K562 (cell line): ENCODE data around the gene CTXND1. TPM values are rescaled to one million over a fixed set of nuclear protein-coding genes. Genes with fewer than 3 reads are reported as not detected.

ENCODE experiments used
- BDP1 ChIP-seq: IDR thresholded peaks from 3 replicates; pipeline ENCODE4 v1.6.1; 2011; ENCODE audit not compliant: insufficient read length, insufficient read depth
- CEBPB ChIP-seq: fragments of 450-650 bp; IDR thresholded peaks from 2 replicates; pipeline ENCODE4 v1.6.1; 2016; ENCODE audit warnings: missing genetic modification characterization, missing compliant biosample characterization
- CREB1 ChIP-seq, 2 experiments: sonication (generic) in 1 of 2; formaldehyde crosslinking in 1 of 2; IDR thresholded peaks; 2 replicates each; pipeline versions ENCODE4 v1.6.1 to v1.8.0; 2012 to 2022; ENCODE audit warnings: inconsistent platforms in 1 of 2, mild to moderate bottlenecking in 1 of 2, missing genetic modification reagents in 1 of 2, moderate library complexity in 1 of 2
- DNMT1 ChIP-seq: fragments of 450-650 bp; IDR thresholded peaks from 2 replicates; pipeline ENCODE4 v1.6.1; 2016; ENCODE audit warnings: antibody characterized with exemption, mild to moderate bottlenecking
- TCFL5 ChIP-seq: fragments of 250-450 bp; sonication (Bioruptor Pico); conservative IDR thresholded peaks from 2 replicates; pipeline ENCODE4 v1.6.1; 2021; ENCODE audit warnings: mild to moderate bottlenecking, moderate library complexity, matching md5 sums
- YBX1 ChIP-seq: fragments of 450-650 bp; IDR thresholded peaks from 2 replicates; pipeline ENCODE4 v1.7.1; 2016; ENCODE audit warnings: mild to moderate bottlenecking
- ZFP36 ChIP-seq: fragments of 150-350 bp; IDR thresholded peaks from 2 replicates; pipeline ENCODE4 v1.6.1; 2018; ENCODE audit warnings: low read length, low read depth; ENCODE audit not compliant: partially characterized antibody
- ZNF354B ChIP-seq: fragments of 250-450 bp; sonication (Bioruptor Pico); IDR thresholded peaks from 2 replicates; pipeline ENCODE4 v1.4.0; 2020
- ZNF717 ChIP-seq: fragments of 250-450 bp; sonication (Bioruptor Pico); IDR thresholded peaks from 2 replicates; pipeline ENCODE4 v1.5.0; 2021
- ZNF766 ChIP-seq: fragments of 200-800 bp; sonication (Bioruptor generic); conservative IDR thresholded peaks from 2 replicates; pipeline ENCODE4 v1.6.1; 2016; ENCODE audit warnings: missing genetic modification characterization, missing compliant biosample characterization
- polyA plus RNA-seq, 8 experiments: library from polyadenylated mRNA; depleted of rRNA in 4 of 8; stranded (reverse) in 5 of 8; unstranded in 3 of 8; fragments of >200 nt; fragmentation: Nextera tagmentation in 2 of 8; fragmentation: Illumina TruSeq in 1 of 8; extraction: Ambion mirVana in 2 of 8; extraction: Trizol in 1 of 8; gene quantifications; 2 replicates each; pipeline versions ENCODE4 v1.2.1 to v1.2.3, GENCODE V29; 2011 to 2014; ENCODE audit warnings: inconsistent platforms in 1 of 8, missing spikeins in 1 of 8
- total RNA-seq, 7 experiments: library from RNA; depleted of rRNA in 6 of 7; stranded (reverse); fragments of >200 nt in 6 of 7; fragmentation: Illumina TruSeq in 2 of 7; extraction: Trizol in 2 of 7; gene quantifications; 2 replicates each; pipeline versions ENCODE4 v1.2.1 to v1.2.3, GENCODE V29; 2011 to 2021; ENCODE audit warnings: low replicate concordance in 1 of 7
- TF ChIP-seq, protein P1 (sequence below), 2 experiments: IDR thresholded peaks in 1 of 2; conservative IDR thresholded peaks in 1 of 2; 2 replicates each; pipeline ENCODE4 v1.6.1; 2016; ENCODE audit warnings: low read depth in 2 of 2, mild to moderate bottlenecking in 1 of 2, missing compliant biosample characterization in 1 of 2, missing genetic modification characterization in 1 of 2, moderate library complexity in 1 of 2
- TF ChIP-seq, protein P2 (sequence below), 3 experiments: IDR thresholded peaks in 2 of 3; conservative IDR thresholded peaks in 1 of 3; 2 replicates each; pipeline ENCODE4 v1.5.1; 2011 to 2012; ENCODE audit warnings: low read length in 3 of 3, mild to moderate bottlenecking in 3 of 3, control low read depth in 2 of 3, improper control_type of control experiment in 1 of 3, inconsistent platforms in 1 of 3, low read depth in 1 of 3, mixed read lengths in 1 of 3, moderate library complexity in 1 of 3; ENCODE audit not compliant: insufficient read depth in 2 of 3
- TF ChIP-seq, protein P3 (sequence below): sonication (generic); formaldehyde crosslinking; IDR thresholded peaks from 2 replicates; pipeline ENCODE4 v1.8.0; 2022; ENCODE audit warnings: missing genetic modification reagents, mild to moderate bottlenecking, moderate library complexity, borderline replicate concordance
- TF ChIP-seq, protein P4 (sequence below): sonication (generic); formaldehyde crosslinking; IDR thresholded peaks from 2 replicates; pipeline ENCODE4 v1.8.1; 2023; ENCODE audit warnings: mild to moderate bottlenecking, missing genetic modification reagents
- TF ChIP-seq, protein P5 (sequence below): fragments of 250-450 bp; sonication (Bioruptor Pico); IDR thresholded peaks from 2 replicates; pipeline ENCODE4 v1.5.0; 2020; ENCODE audit warnings: mild to moderate bottlenecking
- TF ChIP-seq, protein P6 (sequence below): fragments of 450-650 bp; IDR thresholded peaks from 2 replicates; pipeline ENCODE4 v1.6.1; 2016

Gene CTXND1
- total and polyA plus RNA-seq, 9 of the 15 experiments (the other 6 are each of a cell fraction or from before 2014, with no cell fraction given) = 0.04 TPM; not detected in 7

DNA sequence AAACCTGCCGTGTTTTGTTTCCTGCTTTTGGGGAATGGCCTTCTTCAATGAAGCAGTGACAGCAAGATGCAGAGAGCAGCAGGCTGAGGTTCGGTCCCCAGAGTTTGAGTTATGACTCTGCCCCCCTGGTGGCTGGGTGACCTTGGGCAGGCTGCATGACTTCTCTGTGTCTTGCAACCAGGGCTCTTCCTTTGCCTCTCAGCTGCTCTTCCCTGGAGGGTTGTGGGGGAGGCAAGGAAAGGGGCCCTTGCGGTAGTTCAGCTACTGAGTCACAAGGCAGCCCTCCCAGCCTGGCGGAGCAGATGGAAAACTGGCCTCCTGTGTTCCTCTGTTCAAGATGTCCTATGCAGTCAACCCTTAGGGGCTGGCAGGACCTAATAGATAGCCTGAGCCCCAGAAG, 17.1 kb downstream of the CTXND1 start (continued):
- TF ChIP-seq, protein P1, sequence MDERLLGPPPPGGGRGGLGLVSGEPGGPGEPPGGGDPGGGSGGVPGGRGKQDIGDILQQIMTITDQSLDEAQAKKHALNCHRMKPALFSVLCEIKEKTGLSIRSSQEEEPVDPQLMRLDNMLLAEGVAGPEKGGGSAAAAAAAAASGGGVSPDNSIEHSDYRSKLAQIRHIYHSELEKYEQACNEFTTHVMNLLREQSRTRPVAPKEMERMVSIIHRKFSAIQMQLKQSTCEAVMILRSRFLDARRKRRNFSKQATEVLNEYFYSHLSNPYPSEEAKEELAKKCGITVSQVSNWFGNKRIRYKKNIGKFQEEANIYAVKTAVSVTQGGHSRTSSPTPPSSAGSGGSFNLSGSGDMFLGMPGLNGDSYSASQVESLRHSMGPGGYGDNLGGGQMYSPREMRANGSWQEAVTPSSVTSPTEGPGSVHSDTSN (CRISPR knock-in tag; IDR thresholded peaks at IDR 0.05; ENCODE audit: low read depth) = no peak
- TF ChIP-seq, protein P1 (tag; conservative IDR thresholded peaks at IDR 0.05; ENCODE audit: low read depth) = 0 out of 2 replicates have a peak, but pooled peaks have one; percentile 32
- no peak for TF ChIP-seq BDP1
- no peak for TF ChIP-seq ZNF717 (CRISPR knock-in tag)
- TF ChIP-seq, protein P2, sequence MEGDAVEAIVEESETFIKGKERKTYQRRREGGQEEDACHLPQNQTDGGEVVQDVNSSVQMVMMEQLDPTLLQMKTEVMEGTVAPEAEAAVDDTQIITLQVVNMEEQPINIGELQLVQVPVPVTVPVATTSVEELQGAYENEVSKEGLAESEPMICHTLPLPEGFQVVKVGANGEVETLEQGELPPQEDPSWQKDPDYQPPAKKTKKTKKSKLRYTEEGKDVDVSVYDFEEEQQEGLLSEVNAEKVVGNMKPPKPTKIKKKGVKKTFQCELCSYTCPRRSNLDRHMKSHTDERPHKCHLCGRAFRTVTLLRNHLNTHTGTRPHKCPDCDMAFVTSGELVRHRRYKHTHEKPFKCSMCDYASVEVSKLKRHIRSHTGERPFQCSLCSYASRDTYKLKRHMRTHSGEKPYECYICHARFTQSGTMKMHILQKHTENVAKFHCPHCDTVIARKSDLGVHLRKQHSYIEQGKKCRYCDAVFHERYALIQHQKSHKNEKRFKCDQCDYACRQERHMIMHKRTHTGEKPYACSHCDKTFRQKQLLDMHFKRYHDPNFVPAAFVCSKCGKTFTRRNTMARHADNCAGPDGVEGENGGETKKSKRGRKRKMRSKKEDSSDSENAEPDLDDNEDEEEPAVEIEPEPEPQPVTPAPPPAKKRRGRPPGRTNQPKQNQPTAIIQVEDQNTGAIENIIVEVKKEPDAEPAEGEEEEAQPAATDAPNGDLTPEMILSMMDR (IDR thresholded peaks at IDR 0.05 in 2 of 3, conservative IDR thresholded peaks at IDR 0.05 in 1 of 3; ENCODE audit: insufficient read depth in 2 of 3, low read depth in 1 of 3, low read length in 3 of 3) = peak; percentile 50 to 73 (median 57)
- TF ChIP-seq, protein P3, sequence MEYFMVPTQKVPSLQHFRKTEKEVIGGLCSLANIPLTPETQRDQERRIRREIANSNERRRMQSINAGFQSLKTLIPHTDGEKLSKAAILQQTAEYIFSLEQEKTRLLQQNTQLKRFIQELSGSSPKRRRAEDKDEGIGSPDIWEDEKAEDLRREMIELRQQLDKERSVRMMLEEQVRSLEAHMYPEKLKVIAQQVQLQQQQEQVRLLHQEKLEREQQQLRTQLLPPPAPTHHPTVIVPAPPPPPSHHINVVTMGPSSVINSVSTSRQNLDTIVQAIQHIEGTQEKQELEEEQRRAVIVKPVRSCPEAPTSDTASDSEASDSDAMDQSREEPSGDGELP (CRISPR knock-in tag) = peak; percentile 39
- no peak for TF ChIP-seq YBX1
- TF ChIP-seq, protein P4, sequence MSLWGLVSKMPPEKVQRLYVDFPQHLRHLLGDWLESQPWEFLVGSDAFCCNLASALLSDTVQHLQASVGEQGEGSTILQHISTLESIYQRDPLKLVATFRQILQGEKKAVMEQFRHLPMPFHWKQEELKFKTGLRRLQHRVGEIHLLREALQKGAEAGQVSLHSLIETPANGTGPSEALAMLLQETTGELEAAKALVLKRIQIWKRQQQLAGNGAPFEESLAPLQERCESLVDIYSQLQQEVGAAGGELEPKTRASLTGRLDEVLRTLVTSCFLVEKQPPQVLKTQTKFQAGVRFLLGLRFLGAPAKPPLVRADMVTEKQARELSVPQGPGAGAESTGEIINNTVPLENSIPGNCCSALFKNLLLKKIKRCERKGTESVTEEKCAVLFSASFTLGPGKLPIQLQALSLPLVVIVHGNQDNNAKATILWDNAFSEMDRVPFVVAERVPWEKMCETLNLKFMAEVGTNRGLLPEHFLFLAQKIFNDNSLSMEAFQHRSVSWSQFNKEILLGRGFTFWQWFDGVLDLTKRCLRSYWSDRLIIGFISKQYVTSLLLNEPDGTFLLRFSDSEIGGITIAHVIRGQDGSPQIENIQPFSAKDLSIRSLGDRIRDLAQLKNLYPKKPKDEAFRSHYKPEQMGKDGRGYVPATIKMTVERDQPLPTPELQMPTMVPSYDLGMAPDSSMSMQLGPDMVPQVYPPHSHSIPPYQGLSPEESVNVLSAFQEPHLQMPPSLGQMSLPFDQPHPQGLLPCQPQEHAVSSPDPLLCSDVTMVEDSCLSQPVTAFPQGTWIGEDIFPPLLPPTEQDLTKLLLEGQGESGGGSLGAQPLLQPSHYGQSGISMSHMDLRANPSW (CRISPR knock-in tag) = no peak
- no peak for TF ChIP-seq ZNF766 (CRISPR knock-in tag)
- TF ChIP-seq CREB1 (IDR thresholded peaks at IDR 0.05) = no peak
- TF ChIP-seq CREB1 (CRISPR knock-in tag; IDR thresholded peaks at IDR 0.05) = no peak
- TF ChIP-seq ZNF354B (CRISPR knock-in tag) = no peak
- TF ChIP-seq DNMT1 = no peak
- TF ChIP-seq, protein P5, sequence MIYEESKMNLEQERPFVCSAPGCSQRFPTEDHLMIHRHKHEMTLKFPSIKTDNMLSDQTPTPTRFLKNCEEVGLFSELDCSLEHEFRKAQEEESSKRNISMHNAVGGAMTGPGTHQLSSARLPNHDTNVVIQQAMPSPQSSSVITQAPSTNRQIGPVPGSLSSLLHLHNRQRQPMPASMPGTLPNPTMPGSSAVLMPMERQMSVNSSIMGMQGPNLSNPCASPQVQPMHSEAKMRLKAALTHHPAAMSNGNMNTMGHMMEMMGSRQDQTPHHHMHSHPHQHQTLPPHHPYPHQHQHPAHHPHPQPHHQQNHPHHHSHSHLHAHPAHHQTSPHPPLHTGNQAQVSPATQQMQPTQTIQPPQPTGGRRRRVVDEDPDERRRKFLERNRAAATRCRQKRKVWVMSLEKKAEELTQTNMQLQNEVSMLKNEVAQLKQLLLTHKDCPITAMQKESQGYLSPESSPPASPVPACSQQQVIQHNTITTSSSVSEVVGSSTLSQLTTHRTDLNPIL = no peak
- peak; percentile 66 for TF ChIP-seq ZFP36
- TF ChIP-seq TCFL5 (CRISPR knock-in tag) = no peak
- TF ChIP-seq CEBPB (tag) = no peak
- TF ChIP-seq, protein P6, sequence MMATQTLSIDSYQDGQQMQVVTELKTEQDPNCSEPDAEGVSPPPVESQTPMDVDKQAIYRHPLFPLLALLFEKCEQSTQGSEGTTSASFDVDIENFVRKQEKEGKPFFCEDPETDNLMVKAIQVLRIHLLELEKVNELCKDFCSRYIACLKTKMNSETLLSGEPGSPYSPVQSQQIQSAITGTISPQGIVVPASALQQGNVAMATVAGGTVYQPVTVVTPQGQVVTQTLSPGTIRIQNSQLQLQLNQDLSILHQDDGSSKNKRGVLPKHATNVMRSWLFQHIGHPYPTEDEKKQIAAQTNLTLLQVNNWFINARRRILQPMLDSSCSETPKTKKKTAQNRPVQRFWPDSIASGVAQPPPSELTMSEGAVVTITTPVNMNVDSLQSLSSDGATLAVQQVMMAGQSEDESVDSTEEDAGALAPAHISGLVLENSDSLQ = 0 out of 2 replicates have a peak, but pooled peaks have one; percentile 6
